ENCODE results near the gene GPRC5D.

Gene GPRC5D

DNA sequence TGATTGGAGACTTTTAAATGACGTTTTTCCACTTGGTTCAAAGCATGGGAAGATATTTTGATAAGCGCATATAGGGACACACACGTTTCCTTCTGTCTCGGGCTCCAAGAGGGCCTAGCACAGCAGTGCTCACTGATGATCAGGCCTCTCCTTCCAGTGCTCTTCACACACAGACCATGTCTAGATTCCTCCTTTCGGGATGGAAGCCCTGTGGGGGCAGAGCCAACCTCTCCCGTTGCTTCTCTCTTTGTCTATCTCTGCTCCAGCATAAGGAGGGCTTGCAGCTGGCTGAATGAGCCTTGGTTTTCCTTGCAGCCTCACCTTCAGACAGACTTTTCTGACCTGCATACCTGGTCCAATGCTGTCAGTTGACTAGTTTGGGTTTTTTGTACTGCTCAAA, 22.3 kb downstream of the GPRC5D start:
- Histone ChIP-seq H3K9me2 (ENCODE audit: low read depth, low read length) (no peaks in the 10 kb centered on the region), H4K20me1 (ENCODE audit: insufficient read depth, low read length) (no peaks in the 10 kb centered on the region), H2AFZ (ENCODE audit: low read length) (no peak overlapping the region), H3K9me3 (ENCODE audit: low read length) (no peaks in the 10 kb centered on the region), H3K27ac (ENCODE audit: low read depth, low read length, poor library complexity, severe bottlenecking) (no peak overlapping the region), H3K4me2 (ENCODE audit: low read length) (no peak overlapping the region), H3K4me1 (ENCODE audit: insufficient read depth, low read length, severe bottlenecking) (no peaks in the 10 kb centered on the region), H3K79me2 (ENCODE audit: insufficient read depth, low read length) (no peaks in the 10 kb centered on the region), H3K4me3 (ENCODE audit: low read depth, low read length, poor library complexity, severe bottlenecking) (no peak overlapping the region), H3K9ac (ENCODE audit: low read length) (no peak overlapping the region), H3K36me3 (ENCODE audit: insufficient read depth, low read length) (no peaks in the 10 kb centered on the region), H3F3A (ENCODE audit: insufficient read depth, low read length) (no peaks in the 10 kb centered on the region), H3K27me3 (ENCODE audit: insufficient read depth, low read length) (no peaks in the 10 kb centered on the region; the same call in 1 of the 2 replicates)
- TF ChIP-seq, protein P1, sequence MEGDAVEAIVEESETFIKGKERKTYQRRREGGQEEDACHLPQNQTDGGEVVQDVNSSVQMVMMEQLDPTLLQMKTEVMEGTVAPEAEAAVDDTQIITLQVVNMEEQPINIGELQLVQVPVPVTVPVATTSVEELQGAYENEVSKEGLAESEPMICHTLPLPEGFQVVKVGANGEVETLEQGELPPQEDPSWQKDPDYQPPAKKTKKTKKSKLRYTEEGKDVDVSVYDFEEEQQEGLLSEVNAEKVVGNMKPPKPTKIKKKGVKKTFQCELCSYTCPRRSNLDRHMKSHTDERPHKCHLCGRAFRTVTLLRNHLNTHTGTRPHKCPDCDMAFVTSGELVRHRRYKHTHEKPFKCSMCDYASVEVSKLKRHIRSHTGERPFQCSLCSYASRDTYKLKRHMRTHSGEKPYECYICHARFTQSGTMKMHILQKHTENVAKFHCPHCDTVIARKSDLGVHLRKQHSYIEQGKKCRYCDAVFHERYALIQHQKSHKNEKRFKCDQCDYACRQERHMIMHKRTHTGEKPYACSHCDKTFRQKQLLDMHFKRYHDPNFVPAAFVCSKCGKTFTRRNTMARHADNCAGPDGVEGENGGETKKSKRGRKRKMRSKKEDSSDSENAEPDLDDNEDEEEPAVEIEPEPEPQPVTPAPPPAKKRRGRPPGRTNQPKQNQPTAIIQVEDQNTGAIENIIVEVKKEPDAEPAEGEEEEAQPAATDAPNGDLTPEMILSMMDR (IDR thresholded peaks at IDR 0.05; ENCODE audit: low read length): no peak
- no peak for TF ChIP-seq EZH2 (IDR thresholded peaks at IDR 0.05; ENCODE audit: borderline replicate concordance, low read length)

DNA sequence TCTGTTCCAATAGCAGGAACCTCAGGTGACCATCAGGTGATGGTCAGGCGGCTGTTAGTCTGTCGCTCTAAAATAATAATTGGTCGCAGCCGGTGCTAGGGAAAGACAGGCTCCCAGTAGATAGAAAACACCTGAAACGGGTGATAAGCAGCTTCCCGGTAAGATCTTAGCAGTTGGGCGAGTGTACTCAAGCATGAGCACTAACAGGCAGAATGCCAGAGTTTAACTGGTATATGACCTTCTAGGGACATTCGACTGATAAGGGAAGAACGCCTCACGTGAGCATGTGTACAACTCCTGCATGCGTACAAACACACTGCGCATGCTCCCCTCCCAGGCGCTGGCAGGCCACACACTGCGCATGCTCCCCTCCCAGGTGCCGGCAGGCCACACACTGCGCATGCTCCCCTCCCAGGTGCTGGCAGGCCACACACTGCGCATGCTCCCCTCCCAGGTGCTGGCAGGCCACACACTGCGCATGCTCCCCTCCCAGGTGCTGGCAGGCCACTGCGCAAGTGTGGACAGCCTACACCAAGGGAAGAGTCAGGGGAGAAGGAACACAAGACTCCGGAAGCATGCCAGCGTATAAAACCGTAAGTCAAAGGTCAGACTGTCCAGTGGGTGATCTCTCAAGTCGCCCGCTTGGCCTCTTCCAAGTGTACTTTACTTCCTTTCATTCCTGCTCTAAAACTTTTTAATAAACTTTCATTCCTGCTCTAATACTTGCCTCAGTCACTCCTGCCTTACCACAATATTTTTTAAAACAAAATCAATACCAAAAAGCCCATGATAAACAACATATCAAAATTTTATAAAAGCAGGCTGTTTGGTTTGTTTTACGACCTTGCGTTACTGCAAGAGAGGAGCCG, 24.5 kb downstream of the GPRC5D start:
- Histone ChIP-seq H3K9ac (ENCODE audit: low read length) (no peak overlapping the region), H3K4me3 (ENCODE audit: low read depth, low read length, poor library complexity, severe bottlenecking) (no peak overlapping the region), H3K4me1 (ENCODE audit: insufficient read depth, low read length, severe bottlenecking) (no peaks in the 10 kb centered on the region), H3K9me3 (ENCODE audit: low read length) (no peaks in the 10 kb centered on the region), H3K27ac (ENCODE audit: low read depth, low read length, poor library complexity, severe bottlenecking) (no peak overlapping the region), H3K9me2 (ENCODE audit: low read depth, low read length) (no peaks in the 10 kb centered on the region), H2AFZ (ENCODE audit: low read length) (no peak overlapping the region), H4K20me1 (ENCODE audit: insufficient read depth, low read length) (no peaks in the 10 kb centered on the region), H3K27me3 (ENCODE audit: insufficient read depth, low read length) (no peaks in the 10 kb centered on the region; the same call in 1 of the 2 replicates), H3K79me2 (ENCODE audit: insufficient read depth, low read length) (no peaks in the 10 kb centered on the region), H3K4me2 (ENCODE audit: low read length) (no peak overlapping the region), H3F3A (ENCODE audit: insufficient read depth, low read length) (no peaks in the 10 kb centered on the region), H3K36me3 (ENCODE audit: insufficient read depth, low read length) (no peaks in the 10 kb centered on the region)
- TF ChIP-seq, protein P1 (IDR thresholded peaks at IDR 0.05; ENCODE audit: low read length): no peak
- TF ChIP-seq EZH2 (IDR thresholded peaks at IDR 0.05; ENCODE audit: borderline replicate concordance, low read length): no peak

DNA sequence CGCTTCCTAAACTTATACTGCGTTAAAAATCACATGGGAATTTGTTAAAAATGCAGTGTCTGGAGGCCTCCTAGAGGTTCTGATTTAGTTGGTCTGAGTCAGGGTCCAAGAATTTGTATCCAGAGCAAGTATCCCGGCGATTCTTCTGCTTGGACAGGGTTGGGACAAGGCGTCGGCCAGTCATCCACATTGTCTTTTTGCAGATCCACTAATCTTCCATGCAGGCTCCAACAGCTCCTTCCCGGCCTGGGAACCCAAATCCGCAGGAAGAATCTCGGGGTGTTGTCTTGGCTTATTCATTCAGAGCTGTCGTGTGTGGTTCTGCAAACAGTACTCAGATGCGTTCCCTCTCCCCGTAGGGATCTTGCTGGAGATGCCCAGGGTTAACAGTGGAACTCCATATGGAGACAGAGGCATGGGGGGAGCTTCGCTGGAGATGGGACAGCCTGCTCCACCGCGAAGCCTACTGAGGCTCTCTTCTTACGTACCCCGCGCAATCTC, 25.3 kb downstream of the GPRC5D start:
- no peak overlapping the region for H3K4me2 ChIP-seq (ENCODE audit: low read length)
- no peak overlapping the region for H3K27ac ChIP-seq (ENCODE audit: low read depth, low read length, poor library complexity, severe bottlenecking)

More for the DNA sequence above, 25.3 kb downstream of the GPRC5D start:
- Histone ChIP-seq H3K9ac (ENCODE audit: low read length) (no peak overlapping the region), H3K4me3 (ENCODE audit: low read depth, low read length, poor library complexity, severe bottlenecking) (no peak overlapping the region), H3F3A (ENCODE audit: insufficient read depth, low read length) (no peaks in the 10 kb centered on the region), H4K20me1 (ENCODE audit: insufficient read depth, low read length) (no peaks in the 10 kb centered on the region), H3K9me3 (ENCODE audit: low read length) (no peaks in the 10 kb centered on the region), H3K9me2 (ENCODE audit: low read depth, low read length) (no peaks in the 10 kb centered on the region), H3K4me1 (ENCODE audit: insufficient read depth, low read length, severe bottlenecking) (no peaks in the 10 kb centered on the region), H3K27me3 (ENCODE audit: insufficient read depth, low read length) (no peaks in the 10 kb centered on the region; the same call in 1 of the 2 replicates), H3K79me2 (ENCODE audit: insufficient read depth, low read length) (no peaks in the 10 kb centered on the region), H3K36me3 (ENCODE audit: insufficient read depth, low read length) (no peaks in the 10 kb centered on the region), H2AFZ (ENCODE audit: low read length) (no peak overlapping the region)
- no peak for TF ChIP-seq EZH2 (IDR thresholded peaks at IDR 0.05; ENCODE audit: borderline replicate concordance, low read length)
- TF ChIP-seq, protein P1 (IDR thresholded peaks at IDR 0.05; ENCODE audit: low read length): no peak
